ENCODE results near the gene POLN. TPM values are rescaled to one million over a fixed set of nuclear protein-coding genes. Genes with fewer than 3 reads are reported as not detected.
A peak's percentile ranks its signal among the peaks of the same experiment; 100 is the strongest.

The POLN gene
- total and polyA plus RNA-seq, 2 experiments from 2014 or later: 1.8 to 4.0 TPM

- H3K4me1 ChIP-seq (ENCODE audit: insufficient read depth): no peaks in the 10 kb centered on the region
- Mint-ChIP-seq H3K27ac (no peak overlapping the region), H3K4me3 (no peak overlapping the region), H3K9me3 (no peaks in the 10 kb centered on the region), H3K27me3 (ENCODE audit: insufficient read depth, low read depth, poor library complexity) (peaks cover 10% of the 10 kb centered on the region), H3K36me3 (ENCODE audit: low read depth) (no peaks in the 10 kb centered on the region; the same call in 2 of the 3 replicates), H3K4me1 (peaks cover 2% of the 10 kb centered on the region; the same call in 2 of the 3 replicates)
- no peak overlapping the region for H3K4me3 ChIP-seq
- DNase-seq (ENCODE audit: low spot score) (no peak), ATAC-seq (peak; percentile 36; the same call in 2 of the 3 replicates)
- TF ChIP-seq, protein P1, sequence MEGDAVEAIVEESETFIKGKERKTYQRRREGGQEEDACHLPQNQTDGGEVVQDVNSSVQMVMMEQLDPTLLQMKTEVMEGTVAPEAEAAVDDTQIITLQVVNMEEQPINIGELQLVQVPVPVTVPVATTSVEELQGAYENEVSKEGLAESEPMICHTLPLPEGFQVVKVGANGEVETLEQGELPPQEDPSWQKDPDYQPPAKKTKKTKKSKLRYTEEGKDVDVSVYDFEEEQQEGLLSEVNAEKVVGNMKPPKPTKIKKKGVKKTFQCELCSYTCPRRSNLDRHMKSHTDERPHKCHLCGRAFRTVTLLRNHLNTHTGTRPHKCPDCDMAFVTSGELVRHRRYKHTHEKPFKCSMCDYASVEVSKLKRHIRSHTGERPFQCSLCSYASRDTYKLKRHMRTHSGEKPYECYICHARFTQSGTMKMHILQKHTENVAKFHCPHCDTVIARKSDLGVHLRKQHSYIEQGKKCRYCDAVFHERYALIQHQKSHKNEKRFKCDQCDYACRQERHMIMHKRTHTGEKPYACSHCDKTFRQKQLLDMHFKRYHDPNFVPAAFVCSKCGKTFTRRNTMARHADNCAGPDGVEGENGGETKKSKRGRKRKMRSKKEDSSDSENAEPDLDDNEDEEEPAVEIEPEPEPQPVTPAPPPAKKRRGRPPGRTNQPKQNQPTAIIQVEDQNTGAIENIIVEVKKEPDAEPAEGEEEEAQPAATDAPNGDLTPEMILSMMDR (conservative IDR thresholded peaks at IDR 0.05; ENCODE audit: low read depth in 2 of 2): peak in 1 of 2 experiments; percentile 31; a peak in 2 of 4 replicates
- TF ChIP-seq REST (IDR thresholded peaks at IDR 0.05; ENCODE audit: unreplicated experiment): no peak
- TF ChIP-seq STAT1 (IDR thresholded peaks at IDR 0.05; ENCODE audit: unreplicated experiment): no peak
- no peak for TF ChIP-seq EZH2 (IDR thresholded peaks at IDR 0.05; ENCODE audit: low read depth, unreplicated experiment)
- TF ChIP-seq EZH2phosphoT487 (IDR thresholded peaks at IDR 0.05; ENCODE audit: unreplicated experiment): no peak
- no peak for TF ChIP-seq NANOG (IDR thresholded peaks at IDR 0.05; ENCODE audit: borderline replicate concordance)
- TF ChIP-seq, protein P2, sequence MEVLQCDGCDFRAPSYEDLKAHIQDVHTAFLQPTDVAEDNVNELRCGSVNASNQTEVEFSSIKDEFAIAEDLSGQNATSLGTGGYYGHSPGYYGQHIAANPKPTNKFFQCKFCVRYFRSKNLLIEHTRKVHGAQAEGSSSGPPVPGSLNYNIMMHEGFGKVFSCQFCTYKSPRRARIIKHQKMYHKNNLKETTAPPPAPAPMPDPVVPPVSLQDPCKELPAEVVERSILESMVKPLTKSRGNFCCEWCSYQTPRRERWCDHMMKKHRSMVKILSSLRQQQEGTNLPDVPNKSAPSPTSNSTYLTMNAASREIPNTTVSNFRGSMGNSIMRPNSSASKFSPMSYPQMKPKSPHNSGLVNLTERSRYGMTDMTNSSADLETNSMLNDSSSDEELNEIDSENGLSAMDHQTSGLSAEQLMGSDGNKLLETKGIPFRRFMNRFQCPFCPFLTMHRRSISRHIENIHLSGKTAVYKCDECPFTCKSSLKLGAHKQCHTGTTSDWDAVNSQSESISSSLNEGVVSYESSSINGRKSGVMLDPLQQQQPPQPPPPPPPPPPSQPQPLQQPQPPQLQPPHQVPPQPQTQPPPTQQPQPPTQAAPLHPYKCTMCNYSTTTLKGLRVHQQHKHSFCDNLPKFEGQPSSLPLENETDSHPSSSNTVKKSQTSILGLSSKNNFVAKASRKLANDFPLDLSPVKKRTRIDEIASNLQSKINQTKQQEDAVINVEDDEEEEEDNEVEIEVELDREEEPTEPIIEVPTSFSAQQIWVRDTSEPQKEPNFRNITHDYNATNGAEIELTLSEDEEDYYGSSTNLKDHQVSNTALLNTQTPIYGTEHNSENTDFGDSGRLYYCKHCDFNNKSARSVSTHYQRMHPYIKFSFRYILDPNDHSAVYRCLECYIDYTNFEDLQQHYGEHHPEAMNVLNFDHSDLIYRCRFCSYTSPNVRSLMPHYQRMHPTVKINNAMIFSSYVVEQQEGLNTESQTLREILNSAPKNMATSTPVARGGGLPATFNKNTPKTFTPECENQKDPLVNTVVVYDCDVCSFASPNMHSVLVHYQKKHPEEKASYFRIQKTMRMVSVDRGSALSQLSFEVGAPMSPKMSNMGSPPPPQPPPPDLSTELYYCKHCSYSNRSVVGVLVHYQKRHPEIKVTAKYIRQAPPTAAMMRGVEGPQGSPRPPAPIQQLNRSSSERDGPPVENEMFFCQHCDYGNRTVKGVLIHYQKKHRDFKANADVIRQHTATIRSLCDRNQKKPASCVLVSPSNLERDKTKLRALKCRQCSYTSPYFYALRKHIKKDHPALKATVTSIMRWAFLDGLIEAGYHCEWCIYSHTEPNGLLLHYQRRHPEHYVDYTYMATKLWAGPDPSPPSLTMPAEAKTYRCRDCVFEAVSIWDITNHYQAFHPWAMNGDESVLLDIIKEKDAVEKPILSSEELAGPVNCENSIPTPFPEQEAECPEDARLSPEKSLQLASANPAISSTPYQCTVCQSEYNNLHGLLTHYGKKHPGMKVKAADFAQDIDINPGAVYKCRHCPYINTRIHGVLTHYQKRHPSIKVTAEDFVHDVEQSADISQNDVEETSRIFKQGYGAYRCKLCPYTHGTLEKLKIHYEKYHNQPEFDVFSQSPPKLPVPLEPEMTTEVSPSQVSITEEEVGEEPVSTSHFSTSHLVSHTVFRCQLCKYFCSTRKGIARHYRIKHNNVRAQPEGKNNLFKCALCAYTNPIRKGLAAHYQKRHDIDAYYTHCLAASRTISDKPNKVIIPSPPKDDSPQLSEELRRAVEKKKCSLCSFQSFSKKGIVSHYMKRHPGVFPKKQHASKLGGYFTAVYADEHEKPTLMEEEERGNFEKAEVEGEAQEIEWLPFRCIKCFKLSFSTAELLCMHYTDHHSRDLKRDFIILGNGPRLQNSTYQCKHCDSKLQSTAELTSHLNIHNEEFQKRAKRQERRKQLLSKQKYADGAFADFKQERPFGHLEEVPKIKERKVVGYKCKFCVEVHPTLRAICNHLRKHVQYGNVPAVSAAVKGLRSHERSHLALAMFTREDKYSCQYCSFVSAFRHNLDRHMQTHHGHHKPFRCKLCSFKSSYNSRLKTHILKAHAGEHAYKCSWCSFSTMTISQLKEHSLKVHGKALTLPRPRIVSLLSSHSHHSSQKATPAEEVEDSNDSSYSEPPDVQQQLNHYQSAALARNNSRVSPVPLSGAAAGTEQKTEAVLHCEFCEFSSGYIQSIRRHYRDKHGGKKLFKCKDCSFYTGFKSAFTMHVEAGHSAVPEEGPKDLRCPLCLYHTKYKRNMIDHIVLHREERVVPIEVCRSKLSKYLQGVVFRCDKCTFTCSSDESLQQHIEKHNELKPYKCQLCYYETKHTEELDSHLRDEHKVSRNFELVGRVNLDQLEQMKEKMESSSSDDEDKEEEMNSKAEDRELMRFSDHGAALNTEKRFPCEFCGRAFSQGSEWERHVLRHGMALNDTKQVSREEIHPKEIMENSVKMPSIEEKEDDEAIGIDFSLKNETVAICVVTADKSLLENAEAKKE (CRISPR knock-in tag; IDR thresholded peaks at IDR 0.05): no peak
- TF ChIP-seq ZNF114 (CRISPR knock-in tag; IDR thresholded peaks at IDR 0.05): no peak
- no peak overlapping the region for H2AFZ ChIP-seq
- H3K27ac ChIP-seq (ENCODE audit: low read depth): no peak overlapping the region
- H4K20me1 ChIP-seq (replicated peaks; ENCODE audit: insufficient read depth): no peaks in the 10 kb centered on the region
- H3F3A ChIP-seq (replicated peaks; ENCODE audit: low read depth): no peaks in the 10 kb centered on the region
- no peaks in the 10 kb centered on the region for H3K27me3 ChIP-seq (ENCODE audit: insufficient read depth)
- H3K4me2 ChIP-seq: no peak overlapping the region
- no peaks in the 10 kb centered on the region for H3K9me2 ChIP-seq (ENCODE audit: insufficient read depth)
- H3K79me2 ChIP-seq (replicated peaks; ENCODE audit: insufficient read depth): no peaks in the 10 kb centered on the region
- H3K36me3 ChIP-seq (ENCODE audit: insufficient read depth): no peaks in the 10 kb centered on the region
Observed at GRCh38 chr4:2281575-2282343, 39.8 kb upstream of the POLN start.
